Measurements from ENCODE around the gene TTLL10.

GRCh38 chr1:1199961-1200875 lies 26.5 kb downstream of the TTLL10 start:
- TF ChIP-seq CTCF (IDR thresholded peaks at IDR 0.05; ENCODE audit: poor library complexity, severe bottlenecking) = no peak
- TF ChIP-seq TAF1 (IDR thresholded peaks at IDR 0.05; ENCODE audit: low read depth) = no peak
- TF ChIP-seq POLR2AphosphoS5 (IDR thresholded peaks at IDR 0.05) = no peak
